Thymus (tissue), 11 donors: ENCODE results near the gene CD36. TPM values are rescaled to one million over a fixed set of nuclear protein-coding genes. Genes with fewer than 3 reads are reported as not detected.

ENCODE experiments used
- DNase-seq, 9 donors: peaks; one replicate each; pipeline ENCODE4 v3.0.0-alpha.2; 2013; ENCODE audit warnings: low spot score in 9 of 9, low read depth in 6 of 9, missing footprints in 1 of 9
- H3K27ac ChIP-seq, 2 donors: one replicate each; pipeline ENCODE4 v1.5.1; 2013; ENCODE audit warnings: control low read depth in 1 of 2, low read depth in 1 of 2, low read length in 1 of 2, mild to moderate bottlenecking in 1 of 2, moderate library complexity in 1 of 2
- H3K27me3 ChIP-seq, 2 donors: one replicate each; pipeline ENCODE4 v1.5.1; 2013; ENCODE audit warnings: low read length in 1 of 2; ENCODE audit not compliant: control insufficient read depth in 2 of 2, insufficient read depth in 1 of 2
- H3K36me3 ChIP-seq, 2 donors: one replicate each; pipeline ENCODE4 v1.5.1; 2013; ENCODE audit warnings: low read length in 1 of 2, mild to moderate bottlenecking in 1 of 2, moderate library complexity in 1 of 2; ENCODE audit not compliant: control insufficient read depth in 2 of 2, insufficient read depth in 2 of 2
- H3K4me1 ChIP-seq, 2 donors: one replicate each; pipeline ENCODE4 v1.5.1; 2013; ENCODE audit warnings: low read length in 2 of 2; ENCODE audit not compliant: control insufficient read depth in 2 of 2, insufficient read depth in 2 of 2
- H3K4me3 ChIP-seq, 2 donors: one replicate each; pipeline ENCODE4 v1.5.1; 2013; ENCODE audit warnings: low read length in 2 of 2, control low read depth in 1 of 2, mild to moderate bottlenecking in 1 of 2
- H3K9me3 ChIP-seq, 2 donors: one replicate each; pipeline ENCODE4 v1.5.1; 2013; ENCODE audit warnings: low read length in 1 of 2, mild to moderate bottlenecking in 1 of 2; ENCODE audit not compliant: control insufficient read depth in 2 of 2, insufficient read depth in 1 of 2
- WGBS: extraction: QIAGEN DNeasy Blood & Tissue Kit; methylation state at CpG from one replicate; pipeline ENCODE4 v1.1.7; 2013; 5-methylcytosine and 5-hydroxymethylcytosine counted together
- polyA plus RNA-seq: library from polyadenylated mRNA; stranded (reverse); fragments of 200-250 nt; gene quantifications from one replicate; pipeline ENCODE4 v1.2.3, GENCODE V29; 2013
- total RNA-seq: library from RNA; stranded (reverse); fragments of 120-200 nt; gene quantifications from one replicate; pipeline ENCODE4 v1.2.4, GENCODE V29; 2013
- donor health status: healthy.

The CD36 gene
- total and polyA plus RNA-seq, 2 donors: 30.9 to 42.8 TPM

DNA sequence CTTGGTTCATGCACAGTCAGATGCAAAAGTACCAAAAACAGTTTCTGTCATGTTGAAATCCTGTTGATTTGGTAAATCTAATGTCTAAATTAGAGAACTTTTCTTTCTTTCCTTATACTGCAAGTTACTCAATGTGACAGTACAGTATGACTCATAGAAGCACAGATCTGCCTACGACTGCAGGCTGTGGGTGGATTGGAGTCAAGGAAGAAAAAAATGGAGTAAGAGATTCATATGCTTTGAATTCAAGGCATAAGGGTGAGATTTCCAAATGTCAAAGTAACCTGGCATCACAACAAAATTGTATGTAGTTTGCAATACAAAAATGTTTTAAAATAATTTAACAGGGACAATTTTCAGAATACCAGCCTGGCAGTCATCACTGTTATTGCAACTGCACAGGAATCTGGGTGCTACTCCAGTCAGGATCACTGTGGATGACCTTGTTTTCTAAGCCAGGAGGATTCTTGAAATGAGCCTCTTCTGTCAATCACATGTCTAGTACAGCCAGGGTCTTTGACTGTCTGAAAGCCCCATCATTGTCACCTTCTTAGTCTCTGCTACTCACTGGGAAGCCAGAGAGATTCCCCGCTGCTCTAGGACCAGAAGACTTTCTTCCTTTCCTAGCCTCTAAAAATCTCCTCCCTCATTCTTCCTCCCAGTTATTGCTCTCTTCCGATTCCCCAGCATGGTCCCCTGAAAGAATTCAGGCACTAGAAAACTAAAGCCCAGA, 83.6 kb downstream of the CD36 start:
- no peaks in the 10 kb centered on the region for H3K9me3 ChIP-seq
- H3K27ac ChIP-seq: no peak overlapping the region
- 94% methylated on average over 3 of the region's 3 CpGs for WGBS
- no peak for DNase-seq
- no peaks in the 10 kb centered on the region for H3K36me3 ChIP-seq
- H3K4me3 ChIP-seq: no peak overlapping the region
- no peaks in the 10 kb centered on the region for H3K27me3 ChIP-seq
- H3K4me1 ChIP-seq: no peaks in the 10 kb centered on the region

DNA sequence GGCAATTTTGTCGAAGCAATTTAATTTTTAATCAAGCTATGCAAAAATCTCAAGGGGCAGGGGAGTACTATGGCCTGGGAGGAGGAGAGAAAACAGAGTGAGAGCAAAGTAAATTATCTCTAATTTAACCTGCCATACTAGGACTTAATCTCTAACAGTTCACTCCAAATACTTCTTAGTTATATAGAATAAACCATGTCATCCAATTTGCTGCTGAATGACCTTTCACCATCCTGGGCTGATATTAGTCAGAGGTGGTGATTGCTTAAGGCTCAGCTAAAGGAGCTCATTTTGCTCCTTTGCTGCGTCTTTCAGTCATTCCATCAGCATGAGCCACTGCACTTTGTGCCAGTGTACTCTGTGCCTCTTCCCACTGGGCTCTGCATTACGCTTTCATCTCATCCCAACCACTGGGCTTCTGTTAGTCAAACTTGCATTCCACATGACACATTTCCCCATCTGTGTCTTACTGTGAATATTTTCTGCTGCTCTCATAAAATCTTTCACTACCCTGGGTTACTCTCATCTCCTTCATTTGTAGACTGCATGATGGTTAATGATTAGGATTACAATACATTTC, 84.3 kb downstream of the CD36 start:
- DNase-seq: no peak
- Histone ChIP-seq H3K27me3 (no peaks in the 10 kb centered on the region), H3K4me3 (no peak overlapping the region), H3K36me3 (no peaks in the 10 kb centered on the region), H3K9me3 (no peaks in the 10 kb centered on the region), H3K4me1 (no peaks in the 10 kb centered on the region), H3K27ac (no peak overlapping the region)
- WGBS: 95% methylated on average over 3 of the region's 3 CpGs

GRCh38 chr7:80724249-80724871, 85.9 kb downstream of the CD36 start:
- Histone ChIP-seq H3K27ac (no peak overlapping the region), H3K27me3 (no peaks in the 10 kb centered on the region), H3K4me1 (no peaks in the 10 kb centered on the region), H3K9me3 (no peaks in the 10 kb centered on the region), H3K36me3 (no peaks in the 10 kb centered on the region), H3K4me3 (no peak overlapping the region)
- 91% methylated on average over 4 of the region's 4 CpGs for WGBS
- no peak for DNase-seq

DNA sequence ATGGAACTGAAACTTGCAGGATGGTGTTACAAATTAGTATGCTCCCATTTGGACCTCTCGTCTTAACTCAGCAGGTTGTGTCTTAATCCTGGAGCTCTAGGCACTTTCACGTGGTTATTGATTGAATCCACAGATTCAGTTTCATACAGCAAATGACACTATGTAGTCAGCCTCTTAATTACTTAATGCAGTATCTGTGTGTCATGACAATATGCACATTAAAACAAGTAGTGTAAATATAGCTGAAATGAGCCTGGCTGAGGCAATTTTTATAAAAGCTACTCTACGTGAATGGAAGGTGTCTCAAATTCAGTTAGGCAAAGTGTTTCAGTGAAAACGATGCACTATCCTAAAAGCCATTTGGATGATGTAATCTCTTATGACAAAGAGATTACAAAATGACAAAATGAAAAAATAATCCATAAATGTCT, 86.8 kb downstream of the CD36 start:
- Histone ChIP-seq H3K4me3 (no peak overlapping the region), H3K36me3 (no peaks in the 10 kb centered on the region), H3K27me3 (no peaks in the 10 kb centered on the region), H3K4me1 (no peaks in the 10 kb centered on the region), H3K9me3 (no peaks in the 10 kb centered on the region), H3K27ac (no peak overlapping the region)
- 93% methylated on average over 4 of the region's 4 CpGs for WGBS
- DNase-seq: no peak

Other genes with a start within 250 kb of the CD36 start
- 0.19 TPM for gene GNAT3, start 126.6 kb upstream of the CD36 start, total RNA-seq
- 0.05 TPM for gene GNAT3, start 126.6 kb upstream of the CD36 start, polyA plus RNA-seq